CD4-positive, alpha-beta memory T cell (primary cell): ENCODE data around the gene B9D1. TPM values are rescaled to one million over a fixed set of nuclear protein-coding genes. Genes with fewer than 3 reads are reported as not detected.
A peak's percentile ranks its signal among the peaks of the same experiment; 100 is the strongest.

Experiments
- CTCF ChIA-PET: fragments of 350-600 bp; sonication (Branson Sonifier 250); formaldehyde crosslinking; loops from one replicate; lab custom pipeline; 2021; ENCODE audit warnings: inconsistent platforms; ENCODE audit not compliant: partially characterized antibody; lab: Charles Lee
- POLR2A ChIA-PET: fragments of 350-600 bp; sonication (Branson Sonifier 250); formaldehyde crosslinking; loops from one replicate; lab custom pipeline; 2021; ENCODE audit not compliant: partially characterized antibody; lab: Charles Lee
- DNase-seq, 5 donors: peaks; one replicate each; pipeline versions ENCODE4 v3.0.0 to v3.0.0-alpha.2; 2020 to 2022; ENCODE audit warnings: mixed read lengths in 1 of 5
- H3K27ac ChIP-seq: one replicate; pipeline ENCODE4 v1.7.0; 2013; ENCODE audit warnings: low read depth, low read length
- H3K27me3 ChIP-seq: 2 replicates; pipeline ENCODE4 v1.7.0; 2013; ENCODE audit warnings: mild to moderate bottlenecking, low read length, moderate library complexity; ENCODE audit not compliant: insufficient read depth
- H3K36me3 ChIP-seq: 2 replicates; pipeline ENCODE4 v1.7.0; 2013; ENCODE audit warnings: mild to moderate bottlenecking, low read length, moderate library complexity; ENCODE audit not compliant: insufficient read depth
- H3K4me1 ChIP-seq: 2 replicates; pipeline ENCODE4 v1.7.0; 2013; ENCODE audit warnings: mild to moderate bottlenecking, low read length, moderate library complexity; ENCODE audit not compliant: insufficient read depth
- H3K4me3 ChIP-seq, 2 donors: one replicate each; pipeline ENCODE4 v1.7.0; 2013; ENCODE audit warnings: low read length in 2 of 2, mild to moderate bottlenecking in 1 of 2
- H3K9me3 ChIP-seq, 2 donors: one replicate each; pipeline ENCODE4 v1.7.0; 2013; ENCODE audit warnings: low read length in 2 of 2, control low read depth in 1 of 2; ENCODE audit not compliant: control insufficient read depth in 1 of 2
- H3K27ac Mint-ChIP-seq, 7 donors: one replicate each; pipeline ENCODE4 v1.8.0; 2020 to 2021; ENCODE audit warnings: mixed read lengths in 7 of 7, mild to moderate bottlenecking in 6 of 7, inconsistent platforms in 3 of 7, moderate library complexity in 3 of 7
- H3K27me3 Mint-ChIP-seq, 2 donors: one replicate each; pipeline ENCODE4 v1.8.0; 2020 to 2021; ENCODE audit warnings: mixed read lengths in 2 of 2
- H3K36me3 Mint-ChIP-seq, 2 donors: one replicate each; pipeline ENCODE4 v1.8.0; 2020 to 2021; ENCODE audit warnings: mixed read lengths in 2 of 2, inconsistent platforms in 1 of 2, mild to moderate bottlenecking in 1 of 2
- H3K4me1 Mint-ChIP-seq, 4 donors: one replicate each; pipeline ENCODE4 v1.8.0; 2020 to 2021; ENCODE audit warnings: mixed read lengths in 4 of 4, mild to moderate bottlenecking in 1 of 4
- H3K4me3 Mint-ChIP-seq, 8 donors: one replicate each; pipeline ENCODE4 v1.8.0; 2020 to 2021; ENCODE audit warnings: mixed read lengths in 8 of 8, mild to moderate bottlenecking in 7 of 8, moderate library complexity in 6 of 8, inconsistent platforms in 3 of 8
- H3K9me3 Mint-ChIP-seq, 8 donors: one replicate each; pipeline ENCODE4 v1.8.0; 2020 to 2021; ENCODE audit warnings: mixed read lengths in 8 of 8, mild to moderate bottlenecking in 5 of 8, inconsistent platforms in 3 of 8, moderate library complexity in 1 of 8
- intact Hi-C: fragments of 100-400 bp; cut with micrococcal nuclease; formaldehyde crosslinking; loops from one replicate; pipeline ENCODE4 v1.15.1; 2023
- polyA plus RNA-seq, 2 donors: library from polyadenylated mRNA; unstranded; fragments of 300-500 nt; fragmentation: Illumina TruSeq; gene quantifications; one replicate each; pipeline ENCODE4 v1.2.3, GENCODE V29; 2021
- total RNA-seq, 2 experiments: library from RNA; stranded (reverse); gene quantifications; one replicate each; pipeline ENCODE4 v1.2.3, GENCODE V29; 2021

The B9D1 gene
- total and polyA plus RNA-seq, 4 experiments from 2014 or later: 0.29 to 2.8 (median 2.5) TPM; not detected in 1

DNA sequence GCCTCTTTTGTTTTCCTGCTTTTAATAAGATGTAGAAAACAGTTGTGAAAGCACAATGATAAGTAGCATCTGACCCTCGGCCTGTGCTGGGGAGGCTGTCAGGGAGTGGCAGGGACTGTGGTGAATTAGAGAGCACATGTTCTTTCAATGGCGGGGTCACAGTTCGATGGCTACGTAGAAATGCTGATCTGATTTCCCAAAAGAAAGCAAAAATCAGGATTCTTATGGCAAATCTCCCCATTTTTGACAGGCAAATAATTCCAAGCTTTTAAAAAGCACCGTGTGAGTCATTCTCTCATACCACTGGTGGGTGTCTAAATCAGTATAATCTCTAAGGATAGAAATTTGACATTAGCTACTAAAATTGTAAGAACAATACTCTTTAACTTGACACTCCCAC, 11.6 kb upstream of the B9D1 start:
- Histone ChIP-seq H3K27me3 (no peaks in the 10 kb centered on the region), H3K27ac (no peak overlapping the region), H3K4me3 (no peak overlapping the region), H3K9me3 (no peaks in the 10 kb centered on the region), H3K4me1 (peaks cover 56% of the 10 kb centered on the region), H3K36me3 (no peaks in the 10 kb centered on the region)
- H3K4me1 Mint-ChIP-seq: peaks cover 36 to 73% (median 49%) of the 10 kb centered on the region in 4 donors
- H3K4me3 Mint-ChIP-seq: peak overlapping the region in 1 of 8 donors; percentile 35
- no peak for DNase-seq
- H3K27me3 Mint-ChIP-seq: no peaks in the 10 kb centered on the region
- H3K27ac Mint-ChIP-seq: peak overlapping the region in 1 of 7 donors; percentile 41
- intact Hi-C loops: loop anchor here (10.0 kb wide), 1 partner anchor 519 kb away; the partner anchor contains the start of gene PRPSAP2
- peaks cover 0 to 11% of the 10 kb centered on the region in 2 donors for H3K36me3 Mint-ChIP-seq
- CTCF ChIA-PET: interaction anchor here (0.6 to 1.6 kb wide), 3 partner anchors 11 to 376 kb away, joined by 3 to 11 read pairs (median 5); partner anchors contain the start of gene B9D1
- POLR2A ChIA-PET: no interaction called here
- H3K9me3 Mint-ChIP-seq: peaks cover 0 to 3% (median 0%) of the 10 kb centered on the region in 8 donors

DNA sequence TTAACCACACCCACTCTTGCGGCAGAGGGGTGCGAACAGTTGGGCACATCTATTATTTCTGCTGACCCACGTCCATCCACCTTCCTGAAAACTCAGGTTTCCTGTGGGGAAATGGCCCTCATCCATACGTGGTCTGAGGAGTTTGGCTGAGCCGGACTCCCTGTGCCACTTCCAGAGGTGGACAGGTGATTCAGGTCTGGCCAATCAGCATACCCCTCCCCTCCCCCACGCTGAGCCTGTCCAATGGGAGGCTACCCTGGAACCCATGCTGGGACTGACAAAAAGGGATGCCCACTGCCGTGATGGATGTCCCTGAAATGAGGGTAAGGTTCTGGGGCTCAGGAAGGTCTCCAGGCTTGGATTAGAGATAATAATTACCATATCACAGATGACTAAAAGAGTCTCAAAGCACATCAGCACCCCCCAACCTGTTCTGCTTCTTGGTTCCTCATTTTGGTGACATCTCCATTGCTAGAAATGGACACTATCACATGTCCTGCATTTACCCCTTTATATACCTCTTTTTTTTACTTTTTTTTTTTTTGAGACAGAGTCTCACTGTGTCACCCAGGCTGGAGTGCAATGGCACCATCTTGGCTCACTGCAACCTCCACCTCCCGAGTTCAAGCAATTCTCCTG, 10.5 kb upstream of the B9D1 start:
- peaks cover 39 to 80% (median 54%) of the 10 kb centered on the region in 4 donors for H3K4me1 Mint-ChIP-seq
- peaks cover 0 to 8% of the 10 kb centered on the region in 2 donors for H3K36me3 Mint-ChIP-seq
- intact Hi-C loops: loop anchor here (10.0 kb wide), 1 partner anchor 518 kb away; the partner anchor contains the start of gene PRPSAP2

DNA sequence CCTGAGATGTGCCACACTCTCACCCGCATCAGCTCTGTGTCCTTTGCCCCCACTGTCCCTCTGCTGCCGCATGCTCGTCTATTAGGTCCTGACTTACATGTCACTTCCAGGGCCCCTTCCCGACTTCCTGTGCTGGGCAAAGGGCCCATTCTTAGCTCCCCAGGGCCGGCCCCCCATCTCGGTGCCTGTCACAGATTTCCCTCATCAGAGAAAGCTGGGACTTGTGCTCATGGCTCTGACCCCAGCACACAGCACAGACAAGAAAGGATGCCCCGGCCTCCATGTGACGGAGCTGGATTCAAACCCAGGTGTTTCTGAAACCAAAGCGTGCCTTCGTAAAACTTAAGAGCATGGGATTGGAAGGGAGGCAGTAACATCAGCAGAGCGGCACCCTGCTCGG, 9.9 kb upstream of the B9D1 start:
- H3K9me3 ChIP-seq: no peaks in the 10 kb centered on the region
- no peaks in the 10 kb centered on the region for H3K36me3 ChIP-seq
- ChIA-PET POLR2A (no interaction called here), CTCF (interaction anchor here (2.9 kb wide), 1 partner anchor 10 kb away, joined by 13 read pairs; the partner anchor contains the start of gene B9D1)
- no peak overlapping the region for H3K27ac ChIP-seq
- H3K4me3 Mint-ChIP-seq: peak overlapping the region in 5 of 8 donors; percentile 41 to 71 (median 52)
- peaks cover 0 to 4% (median 0%) of the 10 kb centered on the region in 8 donors for H3K9me3 Mint-ChIP-seq
- peaks cover 58% of the 10 kb centered on the region for H3K4me1 ChIP-seq
- H3K4me1 Mint-ChIP-seq: peaks cover 38 to 75% (median 56%) of the 10 kb centered on the region in 4 donors
- intact Hi-C loops: loop anchor here (10.0 kb wide), 1 partner anchor 518 kb away; the partner anchor contains the start of gene PRPSAP2
- peak overlapping the region in 5 of 7 donors; percentile 8 to 81 (median 68) for H3K27ac Mint-ChIP-seq
- H3K4me3 ChIP-seq: no peak overlapping the region
- peaks cover 0 to 3% of the 10 kb centered on the region in 2 donors for H3K36me3 Mint-ChIP-seq
- H3K27me3 ChIP-seq: no peaks in the 10 kb centered on the region
- DNase-seq: no peak
- no peaks in the 10 kb centered on the region for H3K27me3 Mint-ChIP-seq

More for the DNA sequence above, 10.5 kb upstream of the B9D1 start:
- H3K4me3 Mint-ChIP-seq: peak overlapping the region in 1 of 8 donors; percentile 60
- peaks cover 0 to 4% (median 0%) of the 10 kb centered on the region in 8 donors for H3K9me3 Mint-ChIP-seq
- Histone ChIP-seq H3K4me3 (no peak overlapping the region), H3K36me3 (no peaks in the 10 kb centered on the region), H3K27ac (no peak overlapping the region), H3K4me1 (peaks cover 58% of the 10 kb centered on the region), H3K27me3 (no peaks in the 10 kb centered on the region), H3K9me3 (no peaks in the 10 kb centered on the region)
- H3K27me3 Mint-ChIP-seq: no peaks in the 10 kb centered on the region
- POLR2A ChIA-PET: no interaction called here
- CTCF ChIA-PET: interaction anchor here (2.9 kb wide), 1 partner anchor 10 kb away, joined by 13 read pairs; the partner anchor contains the start of gene B9D1
- DNase-seq: no peak
- peak overlapping the region in 3 of 7 donors; percentile 15 to 85 (median 81) for H3K27ac Mint-ChIP-seq

DNA sequence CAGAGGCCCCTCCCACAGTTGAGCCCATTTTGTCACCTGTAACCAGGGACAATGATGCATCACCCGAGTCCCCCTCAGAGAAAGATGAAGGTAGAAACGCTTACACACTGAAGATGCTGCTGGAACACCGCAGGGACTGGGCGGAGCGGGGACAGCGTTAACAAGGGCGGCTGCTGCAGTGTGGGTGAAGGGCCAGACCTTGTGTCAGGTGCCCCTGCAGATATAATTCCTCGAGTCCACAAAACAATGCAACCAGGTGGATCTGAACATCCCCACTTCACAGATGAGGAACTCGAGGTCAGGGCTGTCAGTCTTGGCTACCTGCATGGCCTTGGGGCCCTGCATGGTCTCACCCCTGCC, 9.5 kb upstream of the B9D1 start:
- Mint-ChIP-seq H3K4me3 (peak overlapping the region in 6 of 8 donors; percentile 29 to 71 (median 48)), H3K27me3 (no peaks in the 10 kb centered on the region), H3K4me1 (peaks cover 34 to 70% (median 52%) of the 10 kb centered on the region in 4 donors), H3K9me3 (peaks cover 0 to 4% (median 0%) of the 10 kb centered on the region in 8 donors), H3K27ac (peak overlapping the region in 6 of 7 donors; percentile 8 to 98 (median 80)), H3K36me3 (peaks cover 0 to 2% of the 10 kb centered on the region in 2 donors)
- CTCF ChIA-PET: interaction anchor here (2.9 kb wide), 1 partner anchor 9 kb away, joined by 13 read pairs; the partner anchor contains the start of gene B9D1
- H3K4me1 ChIP-seq: peaks cover 54% of the 10 kb centered on the region
- no peaks in the 10 kb centered on the region for H3K36me3 ChIP-seq
- H3K4me3 ChIP-seq: no peak overlapping the region
- H3K9me3 ChIP-seq: no peaks in the 10 kb centered on the region
- H3K27me3 ChIP-seq: no peaks in the 10 kb centered on the region
- intact Hi-C loops: loop anchor here (10.0 kb wide), 1 partner anchor 517 kb away; the partner anchor contains the start of gene PRPSAP2
- H3K27ac ChIP-seq: no peak overlapping the region
- POLR2A ChIA-PET: no interaction called here
- no peak for DNase-seq

DNA sequence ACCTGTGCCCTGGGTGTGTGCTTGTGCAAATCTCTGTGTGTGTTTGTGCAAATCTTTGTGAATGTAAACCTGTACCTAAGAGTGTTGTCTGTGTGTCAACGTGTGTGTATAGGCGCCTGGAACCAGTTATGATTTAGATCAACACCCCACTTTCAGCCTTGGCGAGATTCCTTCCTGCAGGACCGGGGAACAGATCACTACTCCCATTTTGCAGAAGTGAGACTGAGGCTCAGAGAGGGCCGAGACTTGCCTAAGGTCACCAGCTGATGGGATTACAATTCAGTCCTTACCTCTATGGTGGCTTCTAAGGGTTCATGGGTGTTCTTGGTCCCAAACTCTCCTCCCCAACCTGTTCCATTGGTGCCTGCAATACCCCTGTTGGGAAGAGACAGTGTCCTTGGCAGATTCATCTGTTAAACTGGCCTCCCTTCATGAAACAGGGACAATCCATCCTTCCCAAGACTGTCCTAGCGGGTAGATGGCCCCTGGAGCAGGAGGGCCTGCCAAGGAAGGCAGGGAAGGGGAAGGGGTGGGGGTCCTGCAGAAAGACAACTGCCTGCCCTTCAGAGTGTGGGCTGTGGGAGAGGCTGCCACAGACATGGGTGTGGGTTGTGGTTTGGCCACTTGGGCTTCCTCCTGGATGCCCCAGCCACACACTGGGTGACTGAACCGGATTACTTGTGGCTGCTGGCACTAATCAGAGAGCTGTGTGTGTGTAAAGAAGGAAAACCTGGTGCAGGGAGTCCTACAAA, 8.9 kb upstream of the B9D1 start:
- peak overlapping the region in 7 of 8 donors; percentile 31 to 84 (median 55) for H3K4me3 Mint-ChIP-seq
- DNase-seq: no peak
- H3K36me3 Mint-ChIP-seq: peaks cover 0 to 2% of the 10 kb centered on the region in 2 donors
- Histone ChIP-seq H3K27me3 (no peaks in the 10 kb centered on the region), H3K36me3 (no peaks in the 10 kb centered on the region), H3K4me1 (peaks cover 51% of the 10 kb centered on the region), H3K27ac (peak overlapping the region; percentile 37), H3K4me3 (no peak overlapping the region), H3K9me3 (no peaks in the 10 kb centered on the region)
- peaks cover 31 to 65% (median 49%) of the 10 kb centered on the region in 4 donors for H3K4me1 Mint-ChIP-seq
- ChIA-PET POLR2A (interaction anchor here (1.1 kb wide), 1 partner anchor 9 kb away, joined by 3 read pairs; the partner anchor contains the start of gene B9D1), CTCF (interaction anchor here (2.9 kb wide), 1 partner anchor 9 kb away, joined by 13 read pairs; the partner anchor contains the start of gene B9D1)
- H3K27me3 Mint-ChIP-seq: no peaks in the 10 kb centered on the region
- intact Hi-C loops: loop anchor here (10.0 kb wide), 1 partner anchor 517 kb away; the partner anchor contains the start of gene PRPSAP2
- H3K27ac Mint-ChIP-seq: peak overlapping the region; percentile 86 to 99 (median 96)
- H3K9me3 Mint-ChIP-seq: peaks cover 0 to 2% (median 0%) of the 10 kb centered on the region in 8 donors

DNA sequence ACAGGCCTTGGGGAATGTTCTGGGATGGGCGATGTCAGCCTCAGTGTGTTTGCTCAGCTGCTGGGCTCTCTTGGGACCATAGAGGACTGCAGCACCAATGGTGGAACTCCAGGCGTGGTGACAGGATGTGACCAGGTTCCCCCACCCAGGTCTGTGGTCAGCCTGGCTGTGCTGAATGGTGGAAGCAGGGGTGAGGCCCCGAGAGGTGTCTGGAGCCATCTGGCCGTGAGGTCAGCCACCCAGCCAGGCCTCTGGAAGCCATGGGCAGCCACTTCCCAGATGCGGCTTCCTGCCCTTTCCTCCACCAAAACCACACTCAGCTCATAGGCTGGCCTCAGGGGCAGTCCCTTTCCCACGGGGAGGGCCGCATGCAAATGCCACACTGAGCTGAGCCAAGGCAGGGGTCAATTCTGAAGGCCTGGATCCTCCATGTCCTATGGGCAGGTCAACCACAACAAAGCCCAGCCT, 8.0 kb upstream of the B9D1 start:
- Histone ChIP-seq H3K4me3 (peak overlapping the region; percentile 8 to 39), H3K9me3 (no peaks in the 10 kb centered on the region), H3K27ac (peak overlapping the region; percentile 37), H3K4me1 (peaks cover 47% of the 10 kb centered on the region), H3K36me3 (no peaks in the 10 kb centered on the region), H3K27me3 (no peaks in the 10 kb centered on the region)
- Mint-ChIP-seq H3K36me3 (peaks cover 0 to 2% of the 10 kb centered on the region in 2 donors), H3K4me1 (peaks cover 30 to 59% (median 46%) of the 10 kb centered on the region in 4 donors), H3K27ac (peak overlapping the region; percentile 91 to 99 (median 97)), H3K4me3 (peak overlapping the region in 6 of 8 donors; percentile 62 to 85 (median 82)), H3K27me3 (no peaks in the 10 kb centered on the region), H3K9me3 (peaks cover 0 to 2% (median 0%) of the 10 kb centered on the region in 8 donors)
- intact Hi-C loops: loop anchor here (1.0 to 10.0 kb wide), 2 partner anchors 8 to 516 kb away; partner anchors contain the start of genes MAPK7 and PRPSAP2
- POLR2A ChIA-PET: interaction anchor here (0.8 to 3.8 kb wide), 6 partner anchors 7 to 402 kb away, joined by 3 to 25 read pairs (median 3); partner anchors contain the start of genes B9D1 and MAPK7
- no peak for DNase-seq
- CTCF ChIA-PET: interaction anchor here (0.7 to 3.3 kb wide), 4 partner anchors 8 to 77 kb away, joined by 4 to 13 read pairs (median 9); partner anchors contain the start of genes B9D1 and MAPK7
